ENCODE measurements around the gene OR2C3. TPM values are rescaled to one million over a fixed set of nuclear protein-coding genes. Genes with fewer than 3 reads are reported as not detected.

OR2C3 gene
- polyA plus RNA-seq, 1 of the 3 experiments (the other 2 are of a cell fraction): not detected

DNA sequence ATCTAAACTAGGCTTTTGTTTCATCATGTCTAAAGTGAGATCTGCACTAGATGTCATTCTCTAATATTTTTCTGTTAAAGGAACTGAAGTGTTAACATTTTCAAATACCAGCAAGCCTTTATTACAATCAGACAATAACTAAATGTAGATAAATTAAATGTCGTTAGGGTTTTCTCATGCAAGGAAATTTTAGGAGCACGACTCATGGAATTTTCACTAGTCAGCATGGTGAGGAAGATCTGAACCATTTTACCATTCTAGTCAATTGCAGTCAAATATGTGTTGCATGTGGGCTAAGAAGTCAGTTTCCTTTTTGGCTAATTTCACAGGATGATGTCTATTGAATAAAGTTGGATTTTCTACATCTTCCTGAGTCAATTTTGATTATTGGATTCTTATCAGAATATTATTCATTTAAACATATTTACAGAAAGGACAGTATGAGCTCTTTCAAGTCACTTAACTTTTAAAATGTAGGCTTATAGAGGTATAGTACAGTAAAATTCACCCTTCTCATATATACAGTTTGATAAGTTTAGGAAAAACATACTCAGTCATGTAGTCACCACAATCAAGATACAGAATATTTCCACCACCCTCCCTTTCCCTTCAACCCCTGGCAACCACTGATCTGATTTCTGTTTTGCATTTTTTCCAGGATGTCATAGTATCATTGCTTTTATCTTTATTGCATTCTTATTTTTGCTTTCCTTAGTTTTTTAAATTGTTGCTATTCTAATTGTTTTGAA lies 21.9 kb upstream of the OR2C3 start:
- peak overlapping the region; percentile 57; the same call in 1 of the 2 replicates for H2AFZ ChIP-seq (ENCODE audit: low read depth)
- no peaks in the 10 kb centered on the region for H3K9me2 ChIP-seq
- TF ChIP-seq SMC3 (IDR thresholded peaks at IDR 0.05; ENCODE audit: low read depth, low read length) (no peak), MXI1 (IDR thresholded peaks at IDR 0.05; ENCODE audit: low read depth, low read length) (no peak)
- no peak overlapping the region for H3K9ac ChIP-seq
- CTCF ChIA-PET: no interaction called here
- no peaks in the 10 kb centered on the region for H3K79me2 ChIP-seq (ENCODE audit: insufficient read depth)
- H3K9me3 ChIP-seq: no peaks in the 10 kb centered on the region
- WGBS (ENCODE audit: low lambda C conversion rate): 10% methylated on average over 2 of the region's 2 CpGs
- H4K20me1 ChIP-seq (ENCODE audit: insufficient read depth): no peaks in the 10 kb centered on the region
- H3K27ac ChIP-seq (ENCODE audit: low read depth in 2 of 2, low read length in 1 of 2): no peak overlapping the region
- no peak for DNase-seq
- no peaks in the 10 kb centered on the region for H3K36me3 ChIP-seq (replicated peaks in 1 of 2; ENCODE audit: control insufficient read depth in 1 of 2, insufficient read depth in 2 of 2, low read length in 1 of 2)
- no peaks in the 10 kb centered on the region for H3K27me3 ChIP-seq (ENCODE audit: insufficient read depth)
- H3K4me1 ChIP-seq (ENCODE audit: control insufficient read depth in 1 of 2, insufficient read depth in 2 of 2, low read depth in 1 of 2, low read length in 1 of 2): no peaks in the 10 kb centered on the region
- no peaks in the 10 kb centered on the region for H3F3A ChIP-seq (replicated peaks; ENCODE audit: insufficient read depth)
- no peak overlapping the region for H3K4me3 ChIP-seq (ENCODE audit: low read depth in 2 of 2, low read length in 1 of 2)
- POLR2A ChIA-PET: no interaction called here
- H3K4me2 ChIP-seq: no peak overlapping the region

DNA sequence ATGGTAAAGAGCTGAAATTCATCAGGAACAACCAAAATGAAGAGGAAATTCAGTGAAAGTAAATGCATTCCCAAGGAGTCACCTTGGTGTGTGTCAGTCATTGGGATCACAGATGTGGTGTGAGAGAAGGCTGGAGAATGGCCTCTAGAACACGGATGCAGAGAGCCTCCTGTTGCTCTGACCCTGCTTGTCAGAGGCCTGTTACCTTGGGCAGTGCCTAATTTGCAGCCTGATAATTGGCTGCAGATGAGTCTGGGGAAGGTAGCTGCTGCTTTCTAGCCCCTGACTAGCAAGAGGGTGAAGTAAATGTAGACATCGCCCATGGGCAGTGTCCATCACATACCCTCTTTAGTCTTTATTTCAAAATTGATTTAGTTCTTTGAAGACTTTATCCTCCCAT lies 16.0 kb upstream of the OR2C3 start:
- Histone ChIP-seq H3K9me2 (no peaks in the 10 kb centered on the region), H3F3A (replicated peaks; ENCODE audit: insufficient read depth) (no peaks in the 10 kb centered on the region), H3K79me2 (ENCODE audit: insufficient read depth) (no peaks in the 10 kb centered on the region), H3K9me3 (no peaks in the 10 kb centered on the region), H3K27me3 (ENCODE audit: insufficient read depth) (no peaks in the 10 kb centered on the region), H3K4me2 (peak overlapping the region; percentile 45; the same call in 1 of the 2 replicates), H2AFZ (ENCODE audit: low read depth) (no peak overlapping the region; the same call in 1 of the 2 replicates), H3K27ac (ENCODE audit: low read depth in 2 of 2, low read length in 1 of 2) (peak overlapping the region in 1 of 2 experiments; percentile 66; a peak in 2 of 4 replicates), H3K4me3 (ENCODE audit: low read depth in 2 of 2, low read length in 1 of 2) (no peak overlapping the region), H3K36me3 (replicated peaks in 1 of 2; ENCODE audit: control insufficient read depth in 1 of 2, insufficient read depth in 2 of 2, low read length in 1 of 2) (no peaks in the 10 kb centered on the region), H3K4me1 (ENCODE audit: control insufficient read depth in 1 of 2, insufficient read depth in 2 of 2, low read depth in 1 of 2, low read length in 1 of 2) (no peaks in the 10 kb centered on the region), H4K20me1 (ENCODE audit: insufficient read depth) (no peaks in the 10 kb centered on the region), H3K9ac (no peak overlapping the region)
- ChIA-PET CTCF (no interaction called here), POLR2A (no interaction called here)
- TF ChIP-seq, protein P1, sequence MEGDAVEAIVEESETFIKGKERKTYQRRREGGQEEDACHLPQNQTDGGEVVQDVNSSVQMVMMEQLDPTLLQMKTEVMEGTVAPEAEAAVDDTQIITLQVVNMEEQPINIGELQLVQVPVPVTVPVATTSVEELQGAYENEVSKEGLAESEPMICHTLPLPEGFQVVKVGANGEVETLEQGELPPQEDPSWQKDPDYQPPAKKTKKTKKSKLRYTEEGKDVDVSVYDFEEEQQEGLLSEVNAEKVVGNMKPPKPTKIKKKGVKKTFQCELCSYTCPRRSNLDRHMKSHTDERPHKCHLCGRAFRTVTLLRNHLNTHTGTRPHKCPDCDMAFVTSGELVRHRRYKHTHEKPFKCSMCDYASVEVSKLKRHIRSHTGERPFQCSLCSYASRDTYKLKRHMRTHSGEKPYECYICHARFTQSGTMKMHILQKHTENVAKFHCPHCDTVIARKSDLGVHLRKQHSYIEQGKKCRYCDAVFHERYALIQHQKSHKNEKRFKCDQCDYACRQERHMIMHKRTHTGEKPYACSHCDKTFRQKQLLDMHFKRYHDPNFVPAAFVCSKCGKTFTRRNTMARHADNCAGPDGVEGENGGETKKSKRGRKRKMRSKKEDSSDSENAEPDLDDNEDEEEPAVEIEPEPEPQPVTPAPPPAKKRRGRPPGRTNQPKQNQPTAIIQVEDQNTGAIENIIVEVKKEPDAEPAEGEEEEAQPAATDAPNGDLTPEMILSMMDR (IDR thresholded peaks at IDR 0.05): no peak
- no peak for TF ChIP-seq CHD2 (IDR thresholded peaks at IDR 0.05; ENCODE audit: low read length, partially characterized antibody)
- TF ChIP-seq, protein P2, sequence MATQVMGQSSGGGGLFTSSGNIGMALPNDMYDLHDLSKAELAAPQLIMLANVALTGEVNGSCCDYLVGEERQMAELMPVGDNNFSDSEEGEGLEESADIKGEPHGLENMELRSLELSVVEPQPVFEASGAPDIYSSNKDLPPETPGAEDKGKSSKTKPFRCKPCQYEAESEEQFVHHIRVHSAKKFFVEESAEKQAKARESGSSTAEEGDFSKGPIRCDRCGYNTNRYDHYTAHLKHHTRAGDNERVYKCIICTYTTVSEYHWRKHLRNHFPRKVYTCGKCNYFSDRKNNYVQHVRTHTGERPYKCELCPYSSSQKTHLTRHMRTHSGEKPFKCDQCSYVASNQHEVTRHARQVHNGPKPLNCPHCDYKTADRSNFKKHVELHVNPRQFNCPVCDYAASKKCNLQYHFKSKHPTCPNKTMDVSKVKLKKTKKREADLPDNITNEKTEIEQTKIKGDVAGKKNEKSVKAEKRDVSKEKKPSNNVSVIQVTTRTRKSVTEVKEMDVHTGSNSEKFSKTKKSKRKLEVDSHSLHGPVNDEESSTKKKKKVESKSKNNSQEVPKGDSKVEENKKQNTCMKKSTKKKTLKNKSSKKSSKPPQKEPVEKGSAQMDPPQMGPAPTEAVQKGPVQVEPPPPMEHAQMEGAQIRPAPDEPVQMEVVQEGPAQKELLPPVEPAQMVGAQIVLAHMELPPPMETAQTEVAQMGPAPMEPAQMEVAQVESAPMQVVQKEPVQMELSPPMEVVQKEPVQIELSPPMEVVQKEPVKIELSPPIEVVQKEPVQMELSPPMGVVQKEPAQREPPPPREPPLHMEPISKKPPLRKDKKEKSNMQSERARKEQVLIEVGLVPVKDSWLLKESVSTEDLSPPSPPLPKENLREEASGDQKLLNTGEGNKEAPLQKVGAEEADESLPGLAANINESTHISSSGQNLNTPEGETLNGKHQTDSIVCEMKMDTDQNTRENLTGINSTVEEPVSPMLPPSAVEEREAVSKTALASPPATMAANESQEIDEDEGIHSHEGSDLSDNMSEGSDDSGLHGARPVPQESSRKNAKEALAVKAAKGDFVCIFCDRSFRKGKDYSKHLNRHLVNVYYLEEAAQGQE (IDR thresholded peaks at IDR 0.05; ENCODE audit: low read depth, low read length): no peak
- TF ChIP-seq RAD21 (IDR thresholded peaks at IDR 0.05; ENCODE audit: low read length): no peak
- no peak for TF ChIP-seq SMC3 (IDR thresholded peaks at IDR 0.05; ENCODE audit: low read depth, low read length)
- TF ChIP-seq YY1 (IDR thresholded peaks at IDR 0.05; ENCODE audit: low read depth): no peak
- no peak for TF ChIP-seq EZH2phosphoT487 (IDR thresholded peaks at IDR 0.05; ENCODE audit: borderline replicate concordance, low read depth)
- no peak for TF ChIP-seq RXRA (IDR thresholded peaks at IDR 0.05; ENCODE audit: borderline replicate concordance, low read depth)
- TF ChIP-seq TEAD4 (IDR thresholded peaks at IDR 0.05; ENCODE audit: borderline replicate concordance, insufficient read depth): no peak
- TF ChIP-seq RFX5 (IDR thresholded peaks at IDR 0.05; ENCODE audit: low read length): no peak
- TF ChIP-seq MXI1 (IDR thresholded peaks at IDR 0.05; ENCODE audit: low read depth, low read length): no peak
- no peak for TF ChIP-seq TAF1 (IDR thresholded peaks at IDR 0.05; ENCODE audit: borderline replicate concordance, low read depth, low read length)
- no peak for TF ChIP-seq MEF2A (IDR thresholded peaks at IDR 0.05; ENCODE audit: borderline replicate concordance, low read depth)
- TF ChIP-seq NRF1 (IDR thresholded peaks at IDR 0.05; ENCODE audit: low read depth, low read length): no peak
- TF ChIP-seq EP300 (IDR thresholded peaks at IDR 0.05; ENCODE audit: borderline replicate concordance in 1 of 2, low read depth in 1 of 2, low read length in 1 of 2): no peak
- no peak for TF ChIP-seq POLR2AphosphoS5 (IDR thresholded peaks at IDR 0.05; ENCODE audit: low read depth, low read length)
- TF ChIP-seq, protein P3, sequence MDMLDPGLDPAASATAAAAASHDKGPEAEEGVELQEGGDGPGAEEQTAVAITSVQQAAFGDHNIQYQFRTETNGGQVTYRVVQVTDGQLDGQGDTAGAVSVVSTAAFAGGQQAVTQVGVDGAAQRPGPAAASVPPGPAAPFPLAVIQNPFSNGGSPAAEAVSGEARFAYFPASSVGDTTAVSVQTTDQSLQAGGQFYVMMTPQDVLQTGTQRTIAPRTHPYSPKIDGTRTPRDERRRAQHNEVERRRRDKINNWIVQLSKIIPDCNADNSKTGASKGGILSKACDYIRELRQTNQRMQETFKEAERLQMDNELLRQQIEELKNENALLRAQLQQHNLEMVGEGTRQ (IDR thresholded peaks at IDR 0.05; ENCODE audit: borderline replicate concordance, low read depth, low read length): no peak
- no peak for TF ChIP-seq SIN3A (IDR thresholded peaks at IDR 0.05; ENCODE audit: borderline replicate concordance, low read depth, low read length)
- TF ChIP-seq FOXM1 (IDR thresholded peaks at IDR 0.05; ENCODE audit: low read depth): no peak
- TF ChIP-seq ELF1 (IDR thresholded peaks at IDR 0.05): no peak
- DNase-seq: no peak
- 15% methylated on average over 2 of the region's 2 CpGs for WGBS (ENCODE audit: low lambda C conversion rate)

All from SK-N-SH (cell line).